Measurements from ENCODE around the gene ZNF605.
"Not testable (repeated sequence)": the region's sequence is repeated elsewhere in the genome, so short reads cannot be mapped to it uniquely, and the experiment has no call there.

Gene ZNF605

GRCh38 chr12:132956011-132956788 lies at the start of gene ZNF605:
ZNF605 (minus strand) TSS chr12:132956306; CDS start chr12:132945635, 10,671 bp downstream.
- DNase-seq = peak; percentile 90

DNA sequence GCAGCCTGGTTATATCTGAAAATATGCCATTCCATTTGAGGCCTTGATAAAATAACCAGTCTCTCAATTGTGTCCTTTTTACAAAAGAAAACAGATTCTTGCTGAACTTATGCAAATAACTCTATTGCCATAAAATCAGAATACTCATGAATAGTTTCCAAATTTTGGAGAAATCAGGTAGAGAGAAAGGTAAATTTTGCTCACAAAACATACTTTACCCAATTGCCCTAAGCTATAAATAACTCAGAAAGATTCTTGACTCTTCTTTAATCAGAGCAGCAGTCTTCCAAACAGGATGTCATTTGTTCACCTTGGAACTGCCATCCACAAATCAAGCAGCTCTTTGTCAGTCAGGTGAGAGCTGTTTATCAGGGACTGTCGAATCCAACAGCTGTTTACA lies 42.6 kb upstream of the ZNF605 start:
- DNase-seq = no peak

DNA sequence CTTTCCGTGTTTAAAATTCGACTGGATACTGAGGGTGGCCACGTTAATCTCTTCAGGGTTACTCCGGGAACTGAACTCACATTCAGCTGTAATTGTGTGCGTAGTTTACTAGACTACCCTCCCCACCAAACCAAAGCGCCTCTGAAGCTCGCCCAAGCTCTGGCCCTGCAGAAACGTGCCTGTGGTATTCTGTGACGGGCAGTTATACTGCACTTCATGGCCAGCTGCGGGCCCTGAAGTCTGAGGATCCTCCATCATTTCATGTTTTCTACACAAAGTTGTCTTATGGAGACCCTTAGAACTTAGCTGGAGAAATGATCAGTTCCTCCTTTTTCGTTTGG lies 30.7 kb upstream of the ZNF605 start:
- DNase-seq = no peak

GRCh38 chr12:132986001-132986884 lies 30.1 kb upstream of the ZNF605 start, which contains the start of gene ZNF26:
ZNF26 (plus strand) TSS chr12:132986367; CDS start chr12:132986841, 474 bp downstream.
- peak; percentile 92 for DNase-seq

DNA sequence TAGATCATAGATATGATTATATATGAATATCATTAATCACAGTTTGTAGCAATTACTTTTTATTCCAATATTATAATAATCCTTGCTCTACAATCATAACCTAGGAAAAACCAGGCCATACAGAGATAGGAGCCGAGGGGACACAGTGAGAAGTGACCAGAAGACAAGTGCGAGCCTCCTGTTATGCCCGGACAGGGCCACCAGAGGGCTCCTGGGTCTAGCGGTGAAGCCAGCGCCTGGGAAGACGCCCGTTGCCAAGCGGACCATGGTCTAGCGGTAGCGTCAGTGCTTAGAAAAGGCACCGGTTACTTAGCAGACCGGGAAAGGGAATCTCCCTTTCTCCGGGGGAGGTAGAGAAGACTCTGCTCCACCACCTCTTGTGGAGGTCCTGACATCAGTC lies 20.8 kb upstream of the ZNF605 start:
- DNase-seq = not testable (repeated sequence)

- no peak for DNase-seq
Observed at GRCh38 chr12:132972374-132972773, 16.3 kb upstream of the ZNF605 start.

GRCh38 chr12:132967736-132968135 lies 11.6 kb upstream of the ZNF605 start:
- DNase-seq = no peak

GRCh38 chr12:132966676-132967415 lies 10.7 kb upstream of the ZNF605 start:
- no peak for DNase-seq

DNA sequence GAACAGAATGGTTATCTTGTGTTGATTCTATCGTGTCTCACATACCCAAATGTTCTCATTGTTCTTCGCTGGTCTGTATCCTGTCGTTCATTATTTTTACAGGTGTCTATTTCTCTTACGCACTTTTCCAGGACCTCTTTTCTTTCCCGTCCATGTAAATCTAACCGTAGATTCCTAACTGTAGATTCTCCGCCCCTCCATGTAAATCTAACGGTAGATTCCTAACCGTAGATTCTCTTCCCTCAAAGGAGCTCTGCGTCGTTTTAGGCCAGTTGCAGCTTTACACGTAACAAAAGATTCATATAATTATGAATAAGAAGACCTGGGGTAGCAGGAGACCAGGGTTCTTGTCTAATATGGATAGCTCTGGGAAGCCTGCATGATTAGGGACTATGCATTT lies 9.7 kb upstream of the ZNF605 start:
- no peak for DNase-seq

GRCh38 chr12:132963947-132964346 lies 7.8 kb upstream of the ZNF605 start:
- not testable (repeated sequence) for DNase-seq

- DNase-seq = not testable (repeated sequence)
Observed at GRCh38 chr12:132961790-132962189, 5.7 kb upstream of the ZNF605 start.

DNA sequence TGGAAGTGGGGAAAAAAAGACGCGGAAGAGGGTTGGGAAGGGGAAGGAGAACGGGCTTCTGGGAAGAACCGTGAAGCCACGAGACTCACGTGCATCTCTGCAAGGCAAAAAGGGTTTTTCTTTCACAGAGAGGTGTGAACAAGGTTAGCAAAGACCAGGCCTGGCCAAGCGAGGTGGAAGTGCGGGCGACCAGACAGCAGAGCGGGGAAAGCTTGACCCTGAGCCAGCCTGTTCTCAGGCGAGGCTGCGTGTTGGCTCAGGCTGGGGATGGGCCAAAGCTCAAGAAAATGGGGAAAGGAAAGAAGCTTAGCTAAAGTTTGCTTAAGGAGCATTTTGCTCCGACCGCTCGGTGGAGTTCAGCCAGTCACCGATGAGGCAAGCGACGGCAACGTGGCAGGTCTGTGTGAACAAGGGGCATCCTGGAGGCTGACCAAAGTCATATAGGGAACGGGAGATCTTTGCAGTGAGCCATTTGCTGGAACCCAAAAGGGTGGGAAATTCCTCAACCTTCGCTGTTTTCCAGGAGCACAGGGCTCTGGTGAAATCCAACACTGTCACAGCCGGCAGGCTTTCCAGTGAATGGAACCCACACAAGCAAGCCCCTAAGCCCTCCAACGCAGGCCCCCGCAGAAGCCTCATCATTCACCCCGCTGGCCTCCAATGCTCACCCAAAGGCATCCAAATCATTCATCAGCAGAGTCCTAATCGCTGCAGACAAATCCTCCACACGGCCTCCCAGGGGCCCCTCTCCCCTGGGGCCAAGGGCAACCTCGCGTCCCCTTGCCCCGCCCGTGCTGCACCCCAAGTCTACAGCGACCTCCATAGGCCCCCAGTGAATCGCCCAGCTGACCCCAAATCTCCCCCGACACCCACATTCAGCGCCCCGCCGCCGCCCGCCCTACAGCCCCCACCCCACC lies 754 bp downstream of the ZNF605 start:
- no peak for DNase-seq

- DNase-seq = no peak
Observed at GRCh38 chr12:132954471-132955048, 1.5 kb downstream of the ZNF605 start.

- DNase-seq = no peak
Observed at GRCh38 chr12:132953771-132954170, 2.3 kb downstream of the ZNF605 start.

GRCh38 chr12:132953163-132953425 lies 3.0 kb downstream of the ZNF605 start:
- no peak for DNase-seq

DNA sequence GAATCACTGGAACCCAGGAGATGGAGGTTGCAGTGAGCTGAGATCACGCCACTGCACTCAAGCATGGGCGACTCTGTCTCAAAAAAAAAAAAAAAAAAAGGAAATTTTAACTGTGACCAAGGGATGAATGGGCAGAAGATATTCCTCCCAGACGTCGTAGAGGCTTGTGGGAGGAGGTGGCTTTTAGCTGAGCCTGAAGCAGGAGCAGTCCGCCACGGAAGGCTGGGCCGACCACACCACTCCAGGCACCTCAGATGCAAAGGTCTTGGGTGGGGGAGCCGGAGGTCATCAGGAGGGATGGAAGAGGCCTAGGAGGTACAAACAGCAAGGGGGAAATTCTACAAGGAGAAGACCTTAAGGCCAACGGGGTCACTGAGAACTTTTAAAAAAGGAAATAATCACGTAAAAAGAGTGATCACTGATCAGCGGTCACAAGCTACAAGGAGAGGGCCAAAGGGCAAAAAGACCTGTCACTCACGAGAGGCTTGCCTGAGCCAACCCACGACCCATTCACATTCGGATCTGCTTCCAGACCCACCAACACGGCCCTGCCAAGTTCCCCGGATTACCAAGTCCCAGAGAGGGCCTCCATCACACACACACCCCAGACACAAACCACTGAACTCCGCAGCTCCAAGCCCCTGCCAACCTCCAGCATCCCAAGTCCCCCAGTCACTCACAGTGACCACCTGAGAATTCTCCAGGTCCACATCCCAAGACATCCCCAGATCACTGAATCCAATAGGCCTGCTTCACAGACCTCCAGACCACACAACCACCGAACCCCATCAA lies 3.5 kb downstream of the ZNF605 start:
- DNase-seq = no peak

DNA sequence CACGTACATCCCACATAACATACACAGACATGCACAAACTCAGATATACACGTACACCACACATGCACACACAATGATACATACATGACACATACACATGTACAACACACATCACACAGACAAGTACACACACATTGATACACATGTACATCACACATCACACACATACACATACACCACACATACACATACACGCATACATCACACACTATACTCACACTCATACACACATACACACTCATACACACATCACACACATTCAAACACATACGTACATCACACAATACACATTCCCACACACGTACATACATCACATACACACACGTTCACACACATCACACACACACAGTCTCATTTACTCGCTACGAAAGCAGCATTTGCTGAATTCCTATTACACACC lies 4.5 kb downstream of the ZNF605 start:
- no peak for DNase-seq

- DNase-seq = no peak
Observed at GRCh38 chr12:132950844-132951535, 5.1 kb downstream of the ZNF605 start.

DNA sequence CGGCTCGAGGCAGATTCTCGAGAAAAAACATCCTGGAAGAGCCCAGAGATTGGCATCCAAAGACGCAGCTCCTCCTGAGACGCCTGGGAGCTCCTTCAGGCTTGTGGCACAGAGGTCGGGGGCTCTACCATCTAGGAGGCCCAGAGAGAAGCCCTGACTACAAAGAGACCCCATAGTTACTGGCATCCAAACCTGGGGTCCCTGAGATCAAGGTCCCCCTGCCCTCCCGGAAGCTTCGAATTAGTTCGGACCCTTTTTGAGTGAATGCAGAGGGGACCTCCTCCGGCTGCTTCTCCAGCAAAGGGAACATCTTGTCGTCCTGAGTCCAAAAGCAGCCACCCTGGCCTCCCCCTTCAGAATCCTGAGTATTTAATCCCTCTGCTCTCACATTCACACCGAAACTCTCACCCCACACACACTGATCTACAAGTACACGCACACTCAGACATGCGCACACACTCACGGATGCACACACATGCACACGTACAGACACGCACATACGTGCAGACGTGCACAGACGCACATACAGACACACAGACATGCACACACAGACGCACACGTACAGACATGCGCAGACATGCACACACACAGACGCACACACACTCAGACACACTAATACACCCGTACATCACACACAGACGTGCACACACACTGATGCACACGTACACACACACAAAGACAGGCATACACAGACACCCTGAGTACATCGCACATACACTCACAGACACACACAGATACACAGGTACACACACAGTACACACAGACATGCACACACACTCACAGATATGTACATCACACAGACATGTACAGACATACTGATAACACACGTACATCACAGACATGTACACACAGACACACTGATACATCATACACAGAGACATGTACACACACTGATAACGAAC lies 5.9 kb downstream of the ZNF605 start:
- no peak for DNase-seq
